Medulla oblongata (tissue), 1 donor: ENCODE measurements around the gene FANCC.
A peak's percentile ranks its signal among the peaks of the same experiment; 100 is the strongest.

ENCODE experiments used
- DNase-seq: peaks from one replicate; pipeline ENCODE4 v3.0.0-alpha.2; 2015; ENCODE audit errors: extremely low spot score

FANCC gene

DNA sequence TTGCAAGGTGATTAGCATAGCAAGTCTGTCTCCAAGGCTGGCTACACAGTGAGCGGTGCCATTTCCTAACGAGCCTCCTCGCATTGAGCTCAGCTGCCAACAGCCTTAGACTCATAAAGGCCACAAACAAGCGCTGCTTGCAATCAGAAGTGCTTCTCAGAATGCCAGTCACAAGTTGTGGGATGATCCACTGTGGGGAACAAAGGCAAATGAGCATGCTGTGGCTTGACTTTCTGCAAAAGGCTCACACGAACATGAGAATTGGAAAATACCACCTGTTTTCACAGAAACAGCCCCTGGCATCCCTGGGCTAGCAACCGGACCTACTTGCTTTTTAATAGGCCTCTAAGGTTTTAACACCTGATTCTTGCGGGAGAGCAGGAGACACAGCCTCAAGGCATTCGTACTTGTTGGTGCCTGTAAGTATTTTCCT, 215.5 kb downstream of the FANCC start:
- peak; percentile 93 for DNase-seq

- DNase-seq, result no peak
Observed at GRCh38 chr9:95101326-95101725, 216.2 kb downstream of the FANCC start.

GRCh38 chr9:95100071-95100627, 217.4 kb downstream of the FANCC start:
- DNase-seq, result no peak

- no peak for DNase-seq
Observed at GRCh38 chr9:95099321-95100070, 218.0 kb downstream of the FANCC start.

DNA sequence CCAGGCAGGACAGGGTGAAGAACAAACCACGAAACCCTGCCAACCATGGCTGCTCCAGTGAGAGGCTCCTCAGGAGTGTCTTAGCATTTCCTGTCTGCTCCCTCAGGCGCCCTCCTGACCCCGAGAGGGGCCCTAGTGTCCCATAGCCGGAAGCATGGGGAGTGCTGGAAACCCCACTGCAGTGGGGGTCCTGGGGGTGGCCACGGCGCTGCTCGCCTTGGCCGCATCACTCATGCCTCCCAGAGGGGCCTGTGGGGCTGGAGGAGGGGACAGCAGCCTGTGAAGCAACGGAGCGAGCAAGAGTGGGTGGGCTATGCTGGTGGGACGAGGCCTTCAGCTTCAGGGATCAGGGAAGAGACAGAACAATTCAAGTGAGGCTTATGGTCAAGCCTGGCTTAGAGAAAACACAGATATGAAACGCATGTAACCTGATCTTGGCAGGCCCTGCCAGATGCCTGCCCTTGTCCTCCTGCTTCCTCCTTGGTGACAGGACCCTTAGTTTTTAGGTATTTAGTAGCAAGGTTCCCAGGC, 219.1 kb downstream of the FANCC start:
- DNase-seq, result no peak

DNA sequence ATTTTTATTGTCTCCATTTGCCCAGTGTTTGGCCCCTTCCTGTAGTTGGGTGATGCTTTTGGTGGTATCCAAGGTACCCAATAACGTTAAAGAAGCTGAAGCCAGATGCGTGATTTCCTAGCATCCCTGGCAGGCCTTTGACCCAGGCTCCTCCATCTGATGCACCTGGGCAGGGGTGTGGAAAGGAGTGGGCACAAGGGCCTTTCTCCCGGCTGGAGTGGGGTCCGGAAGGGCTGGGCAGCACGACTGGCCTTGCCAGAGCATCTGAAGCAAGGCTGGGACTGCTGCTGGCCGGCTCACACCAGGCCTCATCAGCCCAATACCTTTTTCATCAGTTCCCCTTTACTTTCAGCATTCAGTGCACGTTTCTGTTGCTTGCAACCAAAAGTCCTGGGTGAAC, 220.2 kb downstream of the FANCC start:
- DNase-seq, result no peak

GRCh38 chr9:95096807-95097206, 220.7 kb downstream of the FANCC start:
- DNase-seq, result no peak

DNA sequence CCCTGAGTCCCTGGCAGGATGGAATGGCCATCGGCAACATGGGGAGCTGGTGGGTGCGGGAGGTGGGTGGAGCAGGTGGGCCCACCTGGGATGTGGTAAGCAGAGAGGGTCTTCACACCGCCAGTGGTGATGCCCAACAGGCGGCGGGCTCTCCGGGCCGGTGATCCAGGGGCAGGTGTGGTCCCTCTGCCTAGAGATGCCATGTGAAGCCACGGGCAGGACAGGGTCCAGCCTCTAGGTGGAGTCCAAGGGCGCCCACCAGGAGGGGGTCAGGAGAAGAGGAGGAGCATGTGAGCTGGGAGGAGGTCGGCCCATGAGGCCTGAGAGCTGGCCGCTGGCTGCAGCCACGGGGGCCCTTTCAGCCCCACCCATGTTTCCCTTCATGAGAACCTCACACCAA, 221.1 kb downstream of the FANCC start:
- no peak for DNase-seq

DNA sequence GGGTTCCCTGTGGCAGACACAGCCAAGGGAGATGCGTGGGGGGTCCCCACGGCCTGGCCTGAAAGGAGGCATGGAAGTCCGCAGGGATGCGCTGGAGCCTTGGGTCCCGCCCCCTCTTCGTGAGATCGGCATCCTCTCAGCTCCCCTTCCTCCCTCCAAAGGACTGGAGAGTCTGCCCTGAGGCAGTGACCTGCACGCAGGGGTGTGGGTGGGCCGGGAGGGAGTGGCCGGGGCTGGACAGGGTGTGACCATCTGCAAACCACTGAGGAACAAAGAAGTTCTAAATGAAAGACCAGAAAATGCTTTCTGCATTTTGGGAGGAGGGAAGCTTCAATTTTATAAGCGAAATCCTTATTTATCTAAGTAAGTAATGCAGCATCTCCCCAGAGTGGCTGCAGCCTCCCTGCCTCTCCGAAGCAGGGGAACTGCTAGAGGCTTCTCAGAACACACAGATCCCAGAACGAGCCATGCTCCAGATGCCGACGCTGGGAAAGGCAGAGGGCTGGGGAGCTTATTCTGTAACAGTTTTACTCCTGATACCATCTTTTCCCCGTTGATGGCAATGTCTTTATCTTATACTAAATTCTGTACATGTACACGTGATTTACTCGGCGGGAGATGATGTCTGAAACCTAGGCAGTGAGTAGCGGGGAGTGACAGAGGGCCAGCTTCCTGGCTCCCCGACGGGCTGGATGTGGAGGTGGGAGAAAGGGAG, 221.7 kb downstream of the FANCC start:
- DNase-seq, result no peak

DNA sequence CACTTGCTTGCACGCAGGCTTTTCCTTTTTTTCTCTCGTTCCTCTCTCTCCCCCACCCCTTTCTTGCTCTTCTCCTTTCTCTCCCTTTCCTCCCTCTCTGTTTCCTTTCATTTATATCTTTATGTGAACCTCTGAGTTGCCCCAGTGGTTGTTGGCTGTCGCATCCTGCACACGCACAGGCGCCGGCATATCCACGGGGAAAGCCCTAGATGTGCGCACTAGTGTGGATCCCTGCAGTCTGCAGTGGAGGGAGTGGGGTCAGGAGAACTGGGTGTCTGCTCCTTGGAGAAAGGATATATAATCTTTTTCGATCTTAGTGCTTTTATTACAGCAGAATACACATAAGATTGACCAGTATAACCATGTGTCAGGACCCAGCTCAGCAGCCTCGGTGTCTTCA, 223.5 kb downstream of the FANCC start:
- no peak for DNase-seq

GRCh38 chr9:95093586-95093985, 223.9 kb downstream of the FANCC start:
- DNase-seq, result no peak

DNA sequence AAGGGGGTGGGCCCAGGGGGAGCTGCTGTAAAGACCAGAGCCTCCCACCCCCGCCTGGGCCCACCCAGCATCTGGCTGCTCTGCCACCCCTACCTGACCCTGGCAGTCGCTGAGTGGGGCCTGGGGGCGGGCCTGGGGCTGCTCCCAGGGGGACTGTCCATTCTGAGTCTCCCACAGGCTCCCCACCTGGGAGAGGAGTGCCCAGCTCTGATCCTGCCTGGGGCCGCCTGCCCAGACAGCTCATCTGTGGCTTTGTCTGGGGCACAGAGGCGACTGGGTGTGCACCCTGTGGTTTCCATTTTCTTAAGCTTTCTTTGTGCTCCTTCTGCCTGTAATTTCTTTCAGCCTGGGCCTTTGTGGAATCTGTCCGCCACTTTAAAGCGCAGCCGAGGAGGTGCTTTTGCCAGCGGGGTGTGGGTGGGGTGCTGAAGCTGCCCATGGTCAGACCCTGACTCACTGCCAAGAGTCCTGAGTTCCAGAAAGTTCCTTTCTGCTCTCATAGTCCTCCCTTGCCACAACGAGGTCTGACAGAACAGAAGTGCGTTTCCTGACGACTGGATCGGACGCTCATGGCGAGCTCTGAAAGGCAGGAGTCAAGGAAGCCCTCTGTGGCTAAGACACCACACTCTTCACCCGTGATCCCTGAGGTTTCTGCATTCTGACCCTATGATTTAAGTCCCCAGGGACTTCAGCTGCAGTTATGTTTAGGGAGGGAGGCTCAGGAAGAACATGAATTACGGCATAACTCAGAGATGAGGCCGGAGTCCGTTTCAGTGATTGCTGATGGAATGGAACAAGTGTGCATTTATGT, 225.0 kb downstream of the FANCC start:
- no peak for DNase-seq

GRCh38 chr9:95091601-95092261, 225.8 kb downstream of the FANCC start:
- no peak for DNase-seq

DNA sequence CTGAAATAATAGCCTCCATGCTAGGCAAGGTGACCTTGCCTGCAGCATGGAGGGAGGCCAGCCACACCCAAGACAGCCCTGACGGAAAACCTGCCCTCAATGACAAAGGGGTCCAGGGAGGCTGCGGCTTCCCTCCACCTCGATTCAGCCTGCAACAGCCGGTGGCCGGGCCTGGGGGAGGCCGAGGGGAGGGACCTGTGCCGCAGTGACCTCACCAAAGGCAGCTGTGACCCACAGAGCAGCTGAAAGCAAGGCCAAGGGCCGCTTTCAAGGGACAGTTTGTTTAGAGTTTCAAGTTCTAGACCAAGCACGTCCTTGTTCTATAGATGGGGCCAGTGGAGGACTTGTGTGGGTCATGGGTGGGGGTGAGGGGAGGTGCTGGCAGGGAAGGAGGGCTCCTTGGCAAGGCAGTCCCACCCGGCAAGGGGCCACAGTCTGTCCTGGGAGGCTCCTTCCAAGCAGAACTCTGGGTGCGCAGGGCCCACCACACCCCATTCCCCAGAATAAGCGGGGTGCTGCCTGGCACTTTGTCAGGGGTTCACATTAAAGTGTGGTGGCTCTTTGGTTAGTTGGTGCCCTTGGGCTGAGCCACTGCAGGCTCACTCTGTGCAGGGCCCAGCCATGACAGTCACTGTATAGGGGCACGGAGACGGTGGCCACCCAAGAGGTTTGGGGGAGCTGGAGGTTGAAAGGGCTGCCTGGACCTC, 226.5 kb downstream of the FANCC start:
- DNase-seq, result no peak

- no peak for DNase-seq
Observed at GRCh38 chr9:95090023-95090791, 227.3 kb downstream of the FANCC start.

- no peak for DNase-seq
Observed at GRCh38 chr9:95089257-95090022, 228.1 kb downstream of the FANCC start.

GRCh38 chr9:95088421-95089161, 228.9 kb downstream of the FANCC start:
- DNase-seq, result no peak

DNA sequence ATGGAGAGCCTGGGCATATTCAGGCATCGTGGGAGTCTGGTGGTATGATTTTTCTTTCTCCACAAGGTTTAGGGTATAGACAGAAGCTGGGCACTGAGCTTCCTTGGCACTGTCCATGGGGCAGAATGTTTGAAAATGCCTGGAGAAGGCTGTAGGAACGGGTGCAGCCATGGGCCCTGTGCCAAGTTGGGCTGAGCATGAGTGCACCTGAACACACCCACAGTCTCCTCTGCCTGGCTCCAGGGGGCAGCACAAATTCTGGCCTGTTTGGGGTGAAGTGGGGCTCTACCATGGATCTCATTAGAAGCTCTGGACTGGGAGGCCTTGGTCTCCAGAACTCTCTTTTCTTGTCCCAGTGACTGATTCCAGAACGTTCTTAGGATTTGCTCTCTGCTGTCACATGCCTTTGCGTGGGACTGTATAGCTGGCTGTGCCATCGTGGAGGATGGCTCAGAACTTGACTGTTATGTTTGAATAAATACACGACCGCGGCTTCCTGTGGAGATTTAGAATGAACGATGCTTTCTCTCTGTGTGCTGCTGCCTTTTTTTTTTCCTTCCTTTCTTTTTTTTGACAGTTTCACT, 229.8 kb downstream of the FANCC start:
- DNase-seq, result no peak
